Epidermal melanocyte (primary cell): ENCODE data around the gene IZUMO1.
"Not testable (repeated sequence)": the region's sequence is repeated elsewhere in the genome, so short reads cannot be mapped to it uniquely, and the experiment has no call there.

ENCODE experiments used
- DNase-seq: peaks from one replicate; pipeline ENCODE4 v3.0.0; 2011; ENCODE audit warnings: low spot score; ENCODE audit not compliant: insufficient read length

IZUMO1 gene

DNA sequence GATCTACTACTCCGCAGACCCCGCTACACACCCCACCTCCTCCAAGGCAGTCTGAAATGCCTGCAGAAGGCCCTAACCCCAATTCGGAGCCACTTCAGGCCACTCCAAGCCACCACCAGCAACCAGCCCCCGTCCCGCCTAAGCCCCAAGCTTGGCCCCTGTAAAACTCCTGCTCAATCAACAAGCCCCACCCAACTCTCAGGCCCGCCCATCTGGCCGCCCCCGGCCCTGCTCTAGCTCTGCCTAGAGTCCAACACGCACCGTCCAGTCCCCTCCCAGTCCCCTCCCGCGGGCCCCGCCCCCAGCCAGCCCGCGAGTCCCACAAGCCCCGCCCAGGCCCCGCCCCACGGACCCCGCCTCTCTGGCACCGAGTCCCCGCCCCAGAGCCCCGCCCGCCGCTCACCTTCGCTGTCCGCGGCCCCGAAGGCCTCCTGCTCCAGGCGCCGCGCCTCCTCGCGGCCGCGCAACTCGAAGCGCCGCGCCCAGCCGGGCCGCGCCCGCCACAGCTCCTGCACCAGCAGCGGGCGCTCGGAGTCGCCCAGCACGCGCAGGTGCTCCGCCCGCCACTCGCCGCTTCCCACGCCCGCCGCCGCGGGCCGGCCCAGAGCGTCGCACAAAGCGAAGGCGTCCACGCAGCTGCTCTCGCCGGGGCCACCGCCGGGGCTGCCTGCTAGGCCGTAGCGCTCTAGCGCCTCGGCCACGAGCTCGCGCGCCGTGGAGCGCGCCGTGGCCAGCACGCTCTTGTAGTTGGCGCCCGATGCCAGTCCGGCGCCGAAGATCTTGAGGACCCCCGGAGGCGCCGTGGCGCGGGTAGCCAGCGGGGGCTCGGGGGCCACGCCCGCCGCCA lies 7.9 kb downstream of the IZUMO1 start:
- peak; percentile 88 for DNase-seq

DNA sequence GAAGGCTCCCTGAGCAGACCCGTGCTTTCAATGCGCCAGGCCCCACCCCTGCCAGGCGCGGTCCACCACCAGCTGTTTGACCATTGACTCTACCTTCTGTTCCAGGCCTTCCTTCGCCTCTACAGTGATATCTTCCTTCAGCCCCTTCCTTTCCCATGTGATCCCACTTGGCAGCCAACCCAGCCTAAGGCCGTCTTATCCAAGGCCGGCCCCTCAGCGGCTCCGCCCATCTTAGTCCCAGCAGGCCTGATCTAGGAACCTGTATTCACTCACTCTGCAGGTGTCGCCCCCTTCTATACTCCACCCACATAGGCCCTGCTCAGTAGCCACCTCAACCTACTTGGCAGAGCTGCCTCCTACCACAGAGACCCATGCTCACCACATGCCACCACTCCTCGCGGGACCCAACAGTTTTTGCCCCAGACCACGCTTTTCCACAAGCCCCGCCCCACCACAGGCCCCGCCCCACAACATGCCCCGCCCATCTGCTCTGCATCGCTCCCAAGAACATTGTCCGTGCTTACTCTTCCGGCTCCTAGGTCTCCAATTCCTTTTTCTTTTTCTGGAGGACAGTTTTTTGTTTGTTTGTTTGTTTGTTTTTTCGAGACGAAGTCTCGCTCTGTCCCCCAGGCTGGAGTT lies 9.2 kb downstream of the IZUMO1 start:
- DNase-seq, result no peak

DNA sequence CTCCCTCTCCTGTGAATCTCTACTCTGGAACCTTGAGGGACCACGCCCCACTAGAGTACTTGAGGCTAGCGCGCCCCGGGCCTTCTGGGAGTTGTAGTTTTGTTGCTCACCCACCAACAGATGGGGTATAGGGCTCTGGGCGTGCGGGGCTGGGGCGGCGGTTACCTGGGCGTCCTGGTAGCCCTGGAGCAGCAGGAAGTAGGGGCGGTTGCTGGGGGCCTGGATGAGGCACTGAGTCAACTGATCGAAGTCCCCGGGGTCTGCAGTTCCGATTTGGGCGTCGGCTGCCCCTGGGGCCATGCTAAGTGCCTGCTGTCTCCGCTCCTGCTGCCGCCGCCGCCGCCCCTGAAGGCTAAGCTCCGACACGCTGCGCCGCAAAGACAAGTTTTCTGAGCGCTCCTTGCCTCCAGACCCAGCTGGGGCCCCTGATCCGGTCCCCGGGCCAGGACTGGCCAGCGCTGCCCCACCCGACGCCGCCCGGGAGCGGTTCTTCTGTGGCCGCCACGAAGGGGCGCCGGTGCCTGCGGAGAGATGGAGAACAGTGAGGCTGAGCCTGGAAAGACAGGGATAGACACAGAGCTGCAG lies 11.6 kb downstream of the IZUMO1 start:
- peak; percentile 55 for DNase-seq

DNA sequence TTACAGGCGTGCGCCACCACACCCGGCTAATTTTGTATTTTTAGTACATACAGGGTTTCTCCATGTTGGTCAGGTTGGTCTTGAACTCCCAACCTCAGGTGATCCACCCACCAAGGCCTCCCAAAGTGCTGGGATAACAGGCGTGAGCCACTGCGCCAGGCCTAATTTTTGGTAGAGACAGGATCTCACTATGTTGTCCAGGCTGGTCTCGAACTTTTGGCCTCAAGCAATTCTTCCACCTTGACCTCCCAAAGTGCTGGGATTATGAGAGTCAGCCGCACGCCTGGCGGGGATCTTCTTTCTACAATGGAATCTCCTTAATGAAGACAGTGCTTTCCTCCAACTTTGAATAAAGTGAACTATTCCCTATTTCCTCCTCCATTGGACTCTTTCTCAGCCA lies 12.1 kb downstream of the IZUMO1 start:
- no peak for DNase-seq

DNA sequence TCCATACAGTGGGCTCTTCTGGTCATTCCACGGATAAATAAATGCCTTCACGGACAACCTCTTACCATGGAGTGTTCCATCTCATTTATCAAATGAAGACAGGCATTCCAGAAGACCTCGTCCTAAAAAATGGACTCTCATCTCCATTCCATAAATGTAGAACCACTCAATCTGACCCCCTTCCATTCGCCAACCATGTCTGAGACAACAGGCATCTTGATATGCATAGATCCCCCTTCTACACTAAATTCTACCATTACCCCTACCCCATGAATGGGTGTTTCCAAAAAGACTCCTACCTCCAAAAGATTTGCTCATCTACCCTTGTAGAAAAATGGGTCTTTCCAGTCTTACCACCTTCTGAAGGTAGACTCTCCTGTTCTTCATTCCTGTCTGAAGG lies 15.3 kb downstream of the IZUMO1 start:
- DNase-seq, result no peak

DNA sequence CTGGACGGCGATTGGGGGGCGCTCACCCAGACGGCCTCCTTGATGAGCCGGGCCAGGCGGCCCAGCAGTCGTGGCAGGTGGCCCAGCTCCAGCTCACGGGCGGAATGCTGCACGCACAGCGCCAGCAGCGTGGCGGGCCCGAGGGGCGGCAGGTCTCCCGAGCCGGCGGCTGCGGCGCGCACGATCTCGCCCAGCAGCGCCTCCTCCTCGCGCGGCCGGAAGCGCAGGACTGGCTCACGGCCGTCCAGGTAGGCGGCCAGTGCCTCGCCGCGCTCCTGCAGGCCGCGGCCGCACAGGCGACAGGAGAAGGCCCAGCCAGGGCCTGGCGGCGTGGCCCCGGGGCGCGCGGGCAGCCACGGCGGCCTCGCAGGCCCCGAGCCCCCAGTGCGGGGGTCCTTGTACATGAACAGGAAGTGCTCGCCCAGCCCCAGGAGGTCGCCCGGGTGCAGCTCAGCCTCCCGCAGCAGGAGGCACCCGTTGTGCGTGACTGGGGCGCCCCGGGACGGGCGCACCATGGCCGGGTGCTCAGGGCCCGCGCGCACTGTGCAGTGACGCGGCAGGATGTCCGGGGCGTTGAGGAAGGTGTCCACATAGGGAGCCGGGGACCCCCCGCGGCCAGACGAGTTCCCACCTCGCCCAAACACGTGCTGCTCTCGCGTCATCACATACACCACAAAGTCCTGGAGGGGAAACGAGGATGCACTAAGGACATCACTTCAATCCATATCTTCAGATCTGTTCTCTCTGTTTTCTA lies 17.6 kb downstream of the IZUMO1 start:
- DNase-seq, result no peak

DNA sequence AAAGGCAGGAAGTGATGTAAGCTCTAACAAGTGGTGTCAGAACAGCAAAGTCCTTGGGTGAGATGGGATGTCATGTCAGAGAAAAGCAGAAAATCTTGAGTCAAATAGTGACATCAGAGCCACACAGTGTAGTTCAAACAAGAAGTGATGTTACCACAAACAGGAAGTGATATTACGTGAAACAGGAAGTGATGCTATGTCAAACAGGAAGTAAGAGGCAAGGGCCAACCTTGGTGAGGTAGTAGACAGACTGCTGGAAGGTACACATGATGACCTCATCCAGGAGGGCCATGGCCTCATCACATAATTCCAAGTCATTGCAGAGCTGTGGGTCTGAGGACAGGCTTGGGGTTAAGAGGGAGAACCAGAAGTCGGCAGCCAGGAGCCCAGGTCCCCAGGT lies 20.2 kb downstream of the IZUMO1 start:
- DNase-seq, result no peak

DNA sequence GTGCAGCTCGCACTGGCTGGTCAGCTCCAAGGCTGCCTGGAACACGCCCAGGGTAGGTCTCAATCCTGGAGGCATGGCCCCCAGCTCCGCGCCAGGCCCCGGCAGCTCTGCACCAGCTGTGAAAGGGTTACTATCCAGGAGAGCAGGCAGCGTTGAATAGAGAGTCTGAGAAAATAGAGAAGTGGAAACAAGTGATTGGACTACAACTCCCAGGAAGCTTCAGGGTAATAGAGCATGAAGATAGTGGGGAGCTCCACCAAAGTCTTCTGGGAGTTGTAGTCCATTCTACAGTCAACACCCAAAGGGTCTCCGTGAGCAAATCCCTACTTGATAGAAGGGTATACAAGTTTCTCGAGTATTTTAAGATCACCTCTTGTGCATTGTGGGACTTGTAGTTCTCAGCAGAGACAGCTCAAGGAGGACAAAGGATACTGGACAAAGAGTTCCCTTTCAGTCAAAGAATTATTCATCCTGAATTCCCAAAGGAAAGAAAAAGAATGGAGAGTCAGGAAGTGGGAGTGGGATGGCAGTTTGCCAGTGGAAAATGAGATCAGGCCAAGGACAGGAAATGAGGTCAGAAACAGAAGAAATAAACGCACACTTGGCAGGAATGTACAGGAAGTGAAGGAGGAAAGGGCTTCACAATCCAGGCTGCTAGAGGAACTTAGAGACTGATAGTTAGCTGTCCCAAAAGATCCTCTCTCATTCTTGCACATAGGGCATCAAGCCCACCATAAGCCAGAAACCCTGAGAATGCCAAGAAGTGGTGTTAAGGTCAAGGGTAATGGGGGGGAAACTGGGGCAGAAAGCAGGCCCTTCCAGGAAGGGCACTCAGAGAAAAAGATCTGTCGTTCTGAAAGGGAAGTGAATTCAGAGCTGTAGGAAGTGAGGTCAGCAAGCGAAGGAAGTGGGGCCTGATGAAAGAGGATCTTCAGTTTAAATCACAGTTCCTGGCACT lies 21.6 kb downstream of the IZUMO1 start:
- peak; percentile 93 for DNase-seq

DNA sequence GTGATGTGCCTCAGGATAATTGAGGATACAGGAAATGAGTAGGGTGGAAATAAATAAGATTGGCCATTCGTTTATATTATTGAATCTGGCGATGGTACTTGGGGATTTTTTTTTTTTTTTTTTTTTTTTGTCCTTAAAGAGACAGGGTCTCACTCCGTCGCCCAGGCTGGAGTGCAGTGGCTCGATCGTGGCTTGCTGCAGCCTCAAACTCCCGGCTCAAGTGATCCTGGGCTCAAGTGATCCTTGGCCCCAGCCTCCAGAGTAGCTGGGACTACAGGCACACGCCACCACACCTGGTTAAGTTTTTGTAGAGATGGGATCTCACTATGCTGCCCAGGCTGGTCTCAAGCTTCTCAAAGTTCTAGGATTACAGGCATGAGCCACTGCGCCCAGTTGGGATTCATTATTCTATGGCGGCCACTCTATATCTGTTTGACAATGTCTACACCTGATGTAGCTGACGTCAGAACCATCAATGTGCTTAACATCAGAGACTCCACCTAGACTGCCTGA lies 24.5 kb downstream of the IZUMO1 start:
- no peak for DNase-seq

DNA sequence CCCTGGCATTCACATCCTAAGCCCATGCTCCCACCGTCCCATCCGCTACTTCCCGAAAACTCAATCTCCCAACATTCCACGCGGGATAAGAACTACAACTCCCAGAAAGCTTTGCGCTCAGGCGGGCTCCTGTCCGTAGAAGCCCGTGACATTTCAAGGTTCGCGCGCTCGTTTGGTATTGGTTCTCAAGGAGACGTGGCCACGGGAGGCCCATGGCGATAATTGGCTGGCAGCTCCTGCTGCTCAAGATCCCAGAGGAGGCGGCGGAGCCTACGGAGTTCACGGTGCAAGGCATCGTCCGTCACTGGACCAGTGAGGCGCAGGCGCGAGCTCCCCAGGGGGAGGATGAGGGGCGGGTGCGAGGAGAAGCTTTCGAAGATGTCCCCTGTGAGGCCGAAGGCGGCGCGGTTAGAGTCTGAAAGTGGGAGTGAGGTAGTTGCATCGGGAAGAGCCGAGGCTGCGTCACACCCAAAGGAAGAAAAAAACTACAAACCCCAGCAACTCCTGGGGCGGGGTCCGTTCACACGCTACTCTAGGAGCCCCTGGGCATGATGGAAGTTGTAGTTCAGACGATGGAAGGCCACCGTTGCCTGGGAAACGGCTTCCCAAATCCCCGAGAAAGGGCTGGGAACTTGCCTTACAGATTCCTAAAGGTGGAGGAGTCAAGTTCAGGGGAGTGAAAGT lies 26.0 kb downstream of the IZUMO1 start:
- DNase-seq, result peak; percentile 100

DNA sequence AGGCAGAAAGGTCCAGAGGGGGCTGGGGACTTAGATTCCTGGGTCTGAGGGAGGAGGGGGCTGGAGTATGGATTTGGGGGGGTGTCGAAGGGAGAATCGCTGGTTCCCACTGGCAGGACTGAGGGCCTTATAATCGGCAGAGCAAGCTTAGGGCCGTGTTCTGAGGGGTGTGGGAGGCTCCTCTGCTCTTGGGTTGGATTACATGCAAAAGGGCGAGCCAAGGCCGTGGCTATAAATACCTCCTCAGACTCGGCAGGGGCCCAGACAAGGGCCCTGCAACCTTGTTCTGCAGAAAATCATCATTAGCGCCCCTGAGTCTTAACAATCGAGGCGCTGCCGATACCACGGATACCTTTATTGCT lies 26.5 kb downstream of the IZUMO1 start:
- no peak for DNase-seq

DNA sequence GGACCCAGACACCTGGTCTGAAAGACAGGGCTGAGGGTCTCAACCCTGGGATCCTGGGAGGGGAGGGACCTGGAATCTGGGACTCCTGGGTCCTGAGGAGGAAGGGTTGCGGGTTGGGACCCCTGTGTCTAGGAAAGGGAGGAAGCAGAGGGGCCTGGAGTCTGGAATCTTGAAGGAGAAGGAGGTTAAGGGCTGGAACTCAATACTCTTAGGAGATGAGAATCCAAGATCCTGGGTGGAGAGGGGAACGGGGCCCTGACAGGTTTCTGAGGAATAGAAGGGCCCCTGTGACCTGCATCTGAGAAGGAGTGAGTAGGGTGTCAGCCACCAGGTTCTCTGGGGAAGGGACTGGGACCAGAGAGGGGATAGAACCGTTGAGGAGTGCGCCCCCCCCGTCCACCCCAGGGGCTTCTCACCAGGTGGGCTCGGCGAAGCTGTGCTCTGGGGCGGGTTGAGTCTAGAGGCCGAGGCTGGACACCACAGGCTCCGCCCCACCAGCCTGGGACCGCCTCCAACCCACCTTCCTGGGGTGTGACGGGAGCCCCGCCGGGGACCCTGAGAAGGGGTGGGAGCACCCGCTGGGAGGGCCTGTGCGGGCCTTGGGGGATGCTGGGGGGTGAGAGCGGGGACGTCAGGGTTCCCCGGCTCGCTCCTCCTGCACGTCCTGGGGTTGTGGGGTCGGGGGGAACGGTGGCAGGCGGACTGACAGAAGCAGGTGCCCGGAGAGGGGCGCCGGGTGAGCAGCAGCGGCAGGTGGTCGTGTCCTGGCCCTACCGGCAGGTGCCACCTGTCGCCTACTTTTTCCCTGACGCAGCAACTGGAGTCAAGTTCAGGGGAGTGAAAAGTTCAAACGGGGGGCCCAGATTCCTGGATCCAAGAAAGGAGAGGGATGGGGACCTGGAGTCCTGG lies 27.2 kb downstream of the IZUMO1 start, which contains the start of gene MAMSTR:
Gene MAMSTR (minus strand): TSS at position 463 of the 909 bp plus-strand sequence. CDS start 694 bp downstream, outside the sequence.
- no peak for DNase-seq

DNA sequence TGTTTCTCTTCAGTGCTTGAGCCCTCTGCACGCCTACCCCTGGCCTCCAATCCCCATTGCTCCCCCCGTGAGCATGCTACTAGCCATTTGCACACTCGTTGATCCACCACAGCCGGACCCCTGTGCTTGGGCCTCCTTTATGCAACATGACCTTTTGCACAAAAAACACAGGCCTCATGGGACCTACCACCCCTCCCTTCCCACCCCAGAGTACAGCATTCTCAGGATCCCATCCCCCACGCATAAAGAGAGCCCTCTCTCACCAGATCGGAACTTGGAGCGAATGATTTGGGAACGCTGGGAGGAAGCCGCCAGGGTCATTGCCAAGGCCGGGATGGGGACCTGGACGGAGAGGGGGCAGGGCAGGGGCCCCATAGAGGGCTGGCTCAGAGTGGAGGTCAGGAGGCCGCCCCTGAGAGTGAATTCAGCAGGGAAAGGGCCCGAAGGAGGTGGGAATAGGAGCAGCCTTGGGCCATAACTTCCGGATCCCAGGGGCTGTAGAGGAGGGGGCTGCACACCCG lies 27.9 kb downstream of the IZUMO1 start:
- DNase-seq, result no peak

DNA sequence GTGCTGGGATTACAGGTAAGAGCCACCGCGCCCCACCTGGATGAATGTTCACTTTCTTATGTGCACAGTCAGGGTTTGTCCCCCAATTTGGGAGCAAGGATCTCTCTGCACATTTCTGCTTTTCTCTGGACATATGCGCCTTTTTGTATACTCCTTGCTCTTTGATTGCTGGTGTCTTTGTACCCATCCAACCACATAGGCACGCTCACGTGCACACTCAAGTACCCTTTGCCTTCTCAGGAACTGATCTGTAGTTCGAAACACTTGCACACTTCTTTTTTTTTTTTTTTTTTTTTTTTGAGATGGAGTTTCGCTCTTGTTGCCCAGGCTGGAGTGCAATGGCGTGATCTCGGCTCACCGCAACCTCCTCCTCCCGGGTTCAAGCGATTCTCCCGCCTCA lies 28.6 kb downstream of the IZUMO1 start:
- not testable (repeated sequence) for DNase-seq

DNA sequence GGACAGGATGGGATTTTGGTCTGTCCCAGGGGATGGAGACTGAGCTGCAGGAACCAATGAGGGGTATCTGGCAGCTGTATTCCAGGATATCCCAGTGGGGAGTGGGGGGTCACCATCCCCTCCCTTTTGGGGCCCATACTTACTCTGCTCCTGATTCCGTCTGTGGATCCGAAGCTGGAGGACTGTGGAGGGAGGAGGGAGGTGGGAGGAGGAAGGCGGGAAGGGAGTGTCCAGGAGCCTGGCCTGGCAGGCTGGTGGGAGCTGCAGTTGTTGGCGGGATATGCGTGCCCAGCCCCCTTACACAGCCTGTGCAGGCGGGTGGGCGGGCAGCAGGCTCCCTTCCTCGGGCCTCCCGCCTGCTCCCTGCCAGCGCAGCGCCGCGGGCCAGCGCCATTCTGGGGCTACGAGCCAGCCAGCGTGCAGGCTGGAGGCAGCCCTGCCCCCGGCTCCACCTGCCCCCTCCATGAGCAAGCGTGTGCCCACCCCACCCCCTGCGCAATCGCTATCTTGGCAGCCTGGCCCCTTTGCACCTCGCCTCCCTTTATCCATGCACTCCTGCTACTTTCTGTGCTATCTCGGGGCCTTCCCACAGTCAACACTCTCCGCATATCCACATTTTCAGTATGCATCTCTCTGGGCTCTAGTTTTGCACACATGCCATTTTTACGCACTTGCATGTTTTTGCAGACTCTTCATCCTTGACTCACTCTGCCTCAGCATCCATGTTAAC lies 30.0 kb downstream of the IZUMO1 start:
- no peak for DNase-seq

DNA sequence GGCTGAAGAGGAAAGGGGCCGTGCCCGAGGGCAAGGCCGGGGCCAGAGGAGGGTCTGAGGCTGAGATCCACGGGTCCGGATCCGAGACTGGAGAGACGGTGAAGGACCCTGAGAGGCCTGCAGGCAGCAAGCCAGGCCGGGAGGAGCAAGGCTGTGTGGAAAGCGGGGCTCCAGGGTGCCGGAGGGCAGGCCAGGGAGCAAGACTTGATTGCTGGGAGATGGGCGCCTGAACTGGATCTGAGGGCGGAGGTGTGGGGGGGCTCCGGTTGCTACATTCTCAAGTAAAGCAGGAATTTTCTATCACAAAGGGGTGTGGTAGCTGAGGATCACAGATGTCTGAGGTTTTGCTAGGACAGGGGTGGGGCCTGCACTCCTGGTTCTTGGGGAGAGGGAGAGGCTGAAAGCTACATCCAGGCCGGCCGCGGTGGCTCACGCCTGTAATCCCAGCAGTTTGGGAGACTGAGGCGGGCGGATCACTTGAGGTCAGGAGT lies 31.0 kb downstream of the IZUMO1 start:
- no peak for DNase-seq

DNA sequence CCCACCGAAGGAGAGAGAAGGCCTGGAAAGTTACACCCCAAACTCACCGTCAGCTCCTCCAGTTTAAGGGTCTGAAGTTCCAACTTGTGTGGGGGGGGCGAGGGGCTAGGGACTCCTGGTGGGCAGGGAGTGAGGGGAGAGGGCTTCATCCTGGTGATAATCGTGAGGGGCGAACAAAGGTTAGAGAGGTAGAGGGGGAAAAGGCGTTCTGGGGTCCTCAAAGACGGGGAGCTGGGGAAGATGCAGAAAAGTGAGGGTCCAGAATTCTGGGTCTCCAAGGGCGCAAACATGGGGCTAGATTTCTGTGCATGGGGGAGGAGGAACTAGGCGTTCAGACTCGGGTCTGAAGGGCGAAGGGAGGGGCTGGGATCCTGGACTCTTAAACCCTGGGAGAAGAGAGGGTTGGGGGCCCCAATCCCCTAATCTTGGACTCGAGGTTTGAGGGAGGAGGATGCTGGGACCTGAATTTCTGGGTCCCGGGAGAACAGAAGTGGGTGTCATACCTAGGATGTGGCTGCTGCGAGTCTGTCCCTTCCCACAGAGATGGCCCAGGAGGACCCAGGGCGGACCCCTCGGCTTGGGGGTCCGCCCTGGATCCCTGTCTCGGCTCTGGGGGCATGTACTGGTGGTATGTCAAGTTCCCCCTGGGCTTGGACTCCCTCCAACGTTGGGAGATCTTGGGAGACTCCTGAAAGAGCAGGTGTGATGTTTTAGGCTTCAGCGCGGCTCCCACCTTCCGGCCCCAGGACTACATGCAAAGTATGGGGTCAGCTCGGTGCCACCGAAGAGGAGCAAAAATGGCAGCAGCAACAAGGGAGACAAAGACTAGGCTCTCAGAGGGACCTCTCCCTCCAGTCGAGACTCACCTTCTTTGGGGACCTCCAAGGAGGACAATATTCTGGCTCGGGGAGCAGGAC lies 31.7 kb downstream of the IZUMO1 start:
- DNase-seq, result no peak
